Measurements from ENCODE around the gene SNX8. TPM values are rescaled to one million over a fixed set of nuclear protein-coding genes. Genes with fewer than 3 reads are reported as not detected.

The SNX8 gene
- total and polyA plus RNA-seq, 2 experiments from 2014 or later: 24.7 to 81.4 TPM

DNA sequence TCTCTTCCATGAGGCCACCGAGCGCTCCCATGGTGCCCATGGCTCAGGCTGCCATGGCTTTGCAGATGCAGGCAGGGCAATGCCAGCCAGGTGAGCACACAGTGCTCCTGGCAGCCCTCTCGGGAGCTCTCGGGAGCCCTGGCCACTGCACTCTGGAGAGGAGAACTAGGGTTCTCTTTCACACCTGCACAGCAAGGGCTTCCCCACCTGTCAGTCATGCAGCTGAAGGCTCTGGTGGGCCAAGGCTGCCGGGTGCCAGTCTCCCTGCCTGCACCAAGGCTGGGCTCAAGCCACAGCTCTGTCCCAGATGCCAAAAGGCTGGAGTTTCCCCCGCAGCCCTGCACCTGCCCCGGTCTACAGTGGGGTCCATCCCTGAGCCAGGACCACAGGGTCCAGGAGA lies 39.6 kb downstream of the SNX8 start:
- Histone ChIP-seq H3K27ac (no peak overlapping the region), H3K9me3 (ENCODE audit: low read depth) (no peaks in the 10 kb centered on the region), H3K36me3 (replicated peaks; ENCODE audit: insufficient read depth, low read depth) (no peaks in the 10 kb centered on the region), H3K4me1 (ENCODE audit: insufficient read depth) (peaks cover 16% of the 10 kb centered on the region), H3K4me2 (no peak overlapping the region), H2AFZ (no peak overlapping the region), H3K4me3 (no peak overlapping the region), H3K27me3 (no peaks in the 10 kb centered on the region), H3K79me2 (peaks cover 12% of the 10 kb centered on the region), H3K9me2 (replicated peaks; ENCODE audit: insufficient read depth) (no peaks in the 10 kb centered on the region), H4K20me1 (ENCODE audit: insufficient read depth, poor library complexity, severe bottlenecking) (no peaks in the 10 kb centered on the region)
- WGBS (ENCODE audit: low lambda C conversion rate, missing lambda C conversion rate): 82% methylated on average over 7 of the region's 7 CpGs
- DNase-seq (ENCODE audit: low spot score): no peak
- TF ChIP-seq EZH2 (IDR thresholded peaks at IDR 0.05; ENCODE audit: borderline replicate concordance) (no peak), EZH2phosphoT487 (IDR thresholded peaks at IDR 0.05; ENCODE audit: low read depth, severe bottlenecking, unreplicated experiment) (no peak)
- TF ChIP-seq, protein P1, sequence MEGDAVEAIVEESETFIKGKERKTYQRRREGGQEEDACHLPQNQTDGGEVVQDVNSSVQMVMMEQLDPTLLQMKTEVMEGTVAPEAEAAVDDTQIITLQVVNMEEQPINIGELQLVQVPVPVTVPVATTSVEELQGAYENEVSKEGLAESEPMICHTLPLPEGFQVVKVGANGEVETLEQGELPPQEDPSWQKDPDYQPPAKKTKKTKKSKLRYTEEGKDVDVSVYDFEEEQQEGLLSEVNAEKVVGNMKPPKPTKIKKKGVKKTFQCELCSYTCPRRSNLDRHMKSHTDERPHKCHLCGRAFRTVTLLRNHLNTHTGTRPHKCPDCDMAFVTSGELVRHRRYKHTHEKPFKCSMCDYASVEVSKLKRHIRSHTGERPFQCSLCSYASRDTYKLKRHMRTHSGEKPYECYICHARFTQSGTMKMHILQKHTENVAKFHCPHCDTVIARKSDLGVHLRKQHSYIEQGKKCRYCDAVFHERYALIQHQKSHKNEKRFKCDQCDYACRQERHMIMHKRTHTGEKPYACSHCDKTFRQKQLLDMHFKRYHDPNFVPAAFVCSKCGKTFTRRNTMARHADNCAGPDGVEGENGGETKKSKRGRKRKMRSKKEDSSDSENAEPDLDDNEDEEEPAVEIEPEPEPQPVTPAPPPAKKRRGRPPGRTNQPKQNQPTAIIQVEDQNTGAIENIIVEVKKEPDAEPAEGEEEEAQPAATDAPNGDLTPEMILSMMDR (IDR thresholded peaks at IDR 0.05; ENCODE audit: poor library complexity): no peak

DNA sequence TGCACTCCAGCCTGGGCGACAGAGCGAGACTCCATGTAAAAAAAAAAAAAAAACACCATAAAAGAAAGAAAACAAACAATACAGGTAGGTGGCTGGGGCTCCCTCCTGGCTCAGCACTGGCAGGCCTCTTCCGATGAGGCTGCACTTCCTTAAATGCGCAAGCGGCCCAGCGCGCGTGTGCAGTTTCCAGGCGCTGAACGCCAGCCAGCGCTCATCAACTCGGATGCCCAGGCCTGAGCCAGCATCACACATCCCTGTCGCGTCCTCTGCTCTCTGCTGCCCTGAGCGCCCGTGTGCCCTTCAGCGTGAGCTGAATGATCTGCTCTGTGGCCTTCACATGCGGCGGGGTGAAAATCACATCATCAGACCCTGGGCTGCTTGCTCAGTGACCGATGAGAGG lies 40.4 kb downstream of the SNX8 start:
- no peaks in the 10 kb centered on the region for H3K9me2 ChIP-seq (replicated peaks; ENCODE audit: insufficient read depth)
- H3K4me2 ChIP-seq: no peak overlapping the region
- no peak overlapping the region for H3K27ac ChIP-seq
- H3K36me3 ChIP-seq (replicated peaks; ENCODE audit: insufficient read depth, low read depth): no peaks in the 10 kb centered on the region
- no peak overlapping the region for H2AFZ ChIP-seq
- no peak overlapping the region for H3K4me3 ChIP-seq
- peaks cover 7% of the 10 kb centered on the region for H3K79me2 ChIP-seq
- no peaks in the 10 kb centered on the region for H3K9me3 ChIP-seq (ENCODE audit: low read depth)
- DNase-seq (ENCODE audit: low spot score): no peak
- TF ChIP-seq EZH2phosphoT487 (IDR thresholded peaks at IDR 0.05; ENCODE audit: low read depth, severe bottlenecking, unreplicated experiment): no peak
- TF ChIP-seq, protein P1 (IDR thresholded peaks at IDR 0.05; ENCODE audit: poor library complexity): no peak
- no peak for TF ChIP-seq EZH2 (IDR thresholded peaks at IDR 0.05; ENCODE audit: borderline replicate concordance)
- no peaks in the 10 kb centered on the region for H4K20me1 ChIP-seq (ENCODE audit: insufficient read depth, poor library complexity, severe bottlenecking)
- 98% methylated on average over 20 of the region's 20 CpGs for WGBS (ENCODE audit: low lambda C conversion rate, missing lambda C conversion rate)
- H3K4me1 ChIP-seq (ENCODE audit: insufficient read depth): peaks cover 14% of the 10 kb centered on the region
- H3K27me3 ChIP-seq: no peaks in the 10 kb centered on the region

DNA sequence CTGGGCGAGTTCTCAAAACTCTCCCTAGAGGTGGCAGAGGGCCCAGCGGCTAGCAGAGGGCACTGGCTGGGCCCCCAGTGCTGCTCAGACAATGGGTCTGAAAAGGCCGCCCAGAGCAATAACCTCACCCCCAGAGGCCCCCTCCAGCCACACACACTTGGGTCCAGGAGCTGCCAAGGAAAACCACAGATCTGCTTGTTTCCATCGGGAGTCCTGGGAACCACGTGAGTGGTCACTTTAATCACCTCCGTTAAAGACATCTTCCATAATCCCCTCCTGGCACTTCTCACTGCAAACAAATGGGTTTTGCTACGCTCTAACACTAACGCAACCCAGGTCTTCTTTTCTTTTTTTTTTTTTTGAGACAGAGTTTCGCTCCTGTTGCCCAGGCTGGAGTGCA lies 42.2 kb downstream of the SNX8 start:
- peaks cover under 1% of the 10 kb centered on the region for H3K79me2 ChIP-seq
- no peaks in the 10 kb centered on the region for H3K27me3 ChIP-seq
- no peak overlapping the region for H3K4me3 ChIP-seq
- no peaks in the 10 kb centered on the region for H3K9me2 ChIP-seq (replicated peaks; ENCODE audit: insufficient read depth)
- no peak overlapping the region for H2AFZ ChIP-seq
- no peaks in the 10 kb centered on the region for H3K9me3 ChIP-seq (ENCODE audit: low read depth)
- TF ChIP-seq, protein P1 (IDR thresholded peaks at IDR 0.05; ENCODE audit: poor library complexity): no peak
- TF ChIP-seq EZH2phosphoT487 (IDR thresholded peaks at IDR 0.05; ENCODE audit: low read depth, severe bottlenecking, unreplicated experiment) (no peak), EZH2 (IDR thresholded peaks at IDR 0.05; ENCODE audit: borderline replicate concordance) (no peak)
- H3K27ac ChIP-seq: no peak overlapping the region
- H3K4me2 ChIP-seq: no peak overlapping the region
- DNase-seq (ENCODE audit: low spot score): no peak
- no peaks in the 10 kb centered on the region for H4K20me1 ChIP-seq (ENCODE audit: insufficient read depth, poor library complexity, severe bottlenecking)
- no peaks in the 10 kb centered on the region for H3K36me3 ChIP-seq (replicated peaks; ENCODE audit: insufficient read depth, low read depth)
- WGBS (ENCODE audit: low lambda C conversion rate, missing lambda C conversion rate): 70% methylated on average over 9 of the region's 9 CpGs
- H3K4me1 ChIP-seq (ENCODE audit: insufficient read depth): peaks cover 14% of the 10 kb centered on the region

All from hepatocyte (in vitro differentiated cells).